HG03103 (cell line): ENCODE results near the gene KMT5C.

Experiments used
- ATAC-seq: cut with Tn5 transposase; IDR thresholded peaks from one replicate; pipeline ENCODE4 v1.9.1; 2021; ENCODE audit warnings: low read depth; ENCODE audit not compliant: unreplicated experiment

The KMT5C gene

DNA sequence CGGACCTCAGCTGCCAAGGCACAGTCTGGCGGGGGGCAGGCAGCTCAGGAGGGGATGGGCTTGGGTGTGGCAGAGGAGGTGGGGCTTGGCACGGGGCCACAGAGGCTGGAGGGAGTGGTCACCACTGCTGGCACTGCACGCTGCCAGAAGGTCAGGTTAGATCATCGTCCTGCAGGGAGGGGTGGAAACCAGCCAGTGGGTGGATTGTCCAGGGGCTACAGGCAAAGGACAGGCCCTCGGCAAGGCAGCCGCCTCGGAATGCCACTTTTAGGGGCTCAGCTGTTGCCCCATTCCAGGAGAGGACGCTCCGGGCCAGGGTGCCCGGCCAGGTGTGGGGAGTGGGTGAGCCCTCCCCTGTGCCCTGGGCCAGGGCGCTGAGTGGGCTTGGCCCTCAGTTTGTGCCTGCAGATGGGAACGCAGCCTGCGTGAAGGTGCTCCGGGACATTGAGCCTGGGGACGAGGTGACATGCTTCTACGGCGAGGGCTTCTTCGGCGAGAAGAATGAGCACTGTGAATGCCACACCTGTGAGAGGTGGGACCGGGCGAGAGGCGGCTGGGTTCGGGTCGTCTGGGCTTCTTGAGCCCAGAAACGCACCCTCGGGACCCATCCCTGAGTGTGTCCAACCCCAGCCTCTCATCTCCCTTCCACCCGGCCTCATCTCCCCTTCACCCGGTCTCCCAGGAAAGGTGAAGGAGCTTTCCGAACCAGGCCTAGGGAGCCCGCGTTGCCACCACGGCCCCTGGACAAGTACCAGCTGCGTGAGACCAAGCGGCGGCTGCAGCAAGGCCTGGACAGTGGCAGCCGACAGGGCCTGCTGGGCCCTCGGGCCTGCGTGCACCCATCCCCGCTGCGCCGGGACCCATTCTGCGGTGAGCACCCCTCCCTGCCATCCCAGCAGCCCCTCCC is 6.4 kb downstream of the KMT5C start:
- ATAC-seq: no peak

DNA sequence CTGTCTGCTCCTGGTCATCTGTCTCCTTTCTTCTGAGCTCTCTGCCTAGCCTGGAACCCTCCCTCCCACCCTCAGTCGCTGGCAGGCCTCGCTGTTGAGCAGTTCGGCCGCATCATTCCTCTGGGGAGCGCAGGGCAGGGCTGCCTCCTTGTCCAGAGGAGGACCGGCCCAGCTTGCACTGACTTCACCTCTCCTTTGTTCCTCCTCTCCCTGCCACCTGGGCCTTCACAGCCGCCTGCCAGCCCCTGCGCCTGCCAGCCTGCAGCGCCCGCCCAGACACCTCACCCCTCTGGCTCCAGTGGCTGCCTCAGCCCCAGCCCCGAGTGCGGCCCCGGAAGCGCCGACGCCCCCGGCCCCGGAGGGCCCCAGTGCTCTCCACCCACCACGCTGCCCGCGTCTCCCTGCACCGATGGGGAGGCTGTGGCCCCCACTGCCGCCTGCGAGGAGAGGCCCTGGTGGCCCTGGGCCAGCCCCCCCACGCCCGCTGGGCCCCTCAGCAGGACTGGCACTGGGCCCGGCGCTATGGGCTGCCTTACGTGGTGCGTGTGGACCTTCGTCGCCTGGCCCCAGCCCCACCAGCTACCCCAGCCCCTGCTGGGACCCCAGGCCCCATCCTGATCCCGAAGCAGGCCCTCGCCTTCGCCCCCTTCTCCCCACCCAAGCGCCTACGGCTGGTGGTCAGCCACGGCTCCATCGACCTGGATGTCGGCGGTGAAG is 7.2 kb downstream of the KMT5C start:
- no peak for ATAC-seq

DNA sequence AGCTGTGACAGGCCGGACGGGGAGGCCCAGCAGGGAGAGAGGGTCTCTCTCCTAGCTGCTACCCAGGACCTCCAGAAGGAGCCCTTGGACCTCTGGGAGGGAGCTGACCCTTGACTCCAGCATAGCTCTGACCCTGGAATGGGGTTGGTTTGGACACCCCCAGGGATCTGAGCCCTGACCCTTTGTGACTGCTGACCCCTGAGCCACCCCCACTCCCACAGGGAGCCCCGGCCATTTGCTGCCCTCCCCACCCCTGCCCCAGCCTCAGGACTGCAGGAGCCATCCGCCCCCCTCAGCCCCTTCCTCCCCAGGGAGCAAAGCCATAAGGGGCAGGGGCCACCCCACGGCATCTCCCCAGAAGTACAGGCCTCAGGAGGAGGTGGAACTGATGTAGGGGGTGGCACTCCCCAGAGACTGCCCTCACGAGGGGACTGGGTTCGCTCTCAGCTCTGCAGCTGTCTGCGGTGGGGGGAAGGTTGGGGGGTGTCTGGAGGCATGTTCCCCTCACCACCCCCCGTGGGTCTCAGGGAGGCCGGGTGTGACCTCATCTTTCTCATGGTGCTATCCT is 7.8 kb downstream of the KMT5C start:
- no peak for ATAC-seq

DNA sequence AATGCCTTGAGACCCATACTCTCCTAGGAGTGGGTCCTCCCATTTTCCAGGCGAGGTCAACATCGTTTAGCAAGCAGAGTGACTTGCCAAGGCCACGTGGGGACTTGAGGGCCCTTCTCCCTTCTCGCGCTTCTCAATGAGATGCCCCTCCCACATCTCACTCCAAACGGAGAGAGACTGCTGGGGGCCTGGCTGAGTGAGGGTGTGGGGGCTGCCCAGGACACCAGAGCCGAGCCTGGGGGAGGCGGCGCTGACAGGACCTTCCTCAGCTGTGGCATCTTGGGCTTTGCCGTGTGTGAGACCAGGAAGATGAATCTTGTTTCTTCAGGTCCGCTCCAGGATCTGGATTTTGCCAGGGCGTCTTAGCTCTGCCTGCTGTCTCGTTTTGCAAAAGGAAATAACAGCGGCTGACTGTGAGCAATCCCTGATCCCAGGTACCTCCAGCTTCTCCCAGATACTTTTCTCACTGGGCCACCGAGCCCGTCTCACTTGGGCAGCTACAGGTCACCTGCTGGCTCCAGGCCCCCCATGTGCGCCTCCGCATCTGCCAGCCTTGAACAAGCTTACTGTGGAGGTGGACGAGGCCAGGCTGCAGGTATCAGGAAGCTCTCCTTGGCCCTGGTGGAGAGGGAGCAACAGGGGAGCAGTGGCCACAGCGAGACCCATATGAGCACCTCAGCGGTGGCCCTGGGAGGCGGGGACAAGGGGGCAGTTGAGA is 8.8 kb downstream of the KMT5C start:
- no peak for ATAC-seq

DNA sequence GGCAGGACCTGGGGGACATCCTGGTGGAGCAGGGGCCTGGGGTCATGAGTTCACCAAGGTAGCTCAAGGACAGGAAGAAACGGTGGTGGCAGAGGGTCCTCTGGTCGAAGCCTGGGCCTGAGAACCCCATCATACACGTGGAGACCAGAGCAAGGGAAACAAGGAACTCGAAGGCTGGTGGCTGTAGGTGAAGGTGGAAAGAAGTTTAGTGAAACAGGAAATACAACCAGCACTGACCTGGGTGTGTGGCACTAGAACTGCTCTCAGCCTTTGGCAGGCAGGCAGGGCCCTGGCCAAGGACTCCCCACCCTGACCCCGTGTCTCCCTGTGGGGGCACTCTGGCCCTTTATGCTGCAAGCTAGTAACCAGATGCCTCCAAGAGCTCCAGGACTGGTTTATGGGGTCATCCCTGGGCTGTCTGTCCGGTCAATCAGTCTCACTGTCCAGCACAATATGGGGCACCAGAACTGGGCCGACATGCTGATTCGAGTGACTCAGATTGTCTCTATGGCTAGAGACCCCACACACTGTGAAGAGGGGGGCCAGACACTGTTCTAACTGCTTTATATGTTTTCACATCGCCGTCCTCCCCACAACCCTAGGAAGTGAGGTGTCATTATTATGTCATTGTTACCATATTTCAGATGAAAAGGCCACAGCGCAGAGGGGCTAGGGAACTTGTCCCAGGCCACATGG is 11.1 kb downstream of the KMT5C start:
- no peak for ATAC-seq

DNA sequence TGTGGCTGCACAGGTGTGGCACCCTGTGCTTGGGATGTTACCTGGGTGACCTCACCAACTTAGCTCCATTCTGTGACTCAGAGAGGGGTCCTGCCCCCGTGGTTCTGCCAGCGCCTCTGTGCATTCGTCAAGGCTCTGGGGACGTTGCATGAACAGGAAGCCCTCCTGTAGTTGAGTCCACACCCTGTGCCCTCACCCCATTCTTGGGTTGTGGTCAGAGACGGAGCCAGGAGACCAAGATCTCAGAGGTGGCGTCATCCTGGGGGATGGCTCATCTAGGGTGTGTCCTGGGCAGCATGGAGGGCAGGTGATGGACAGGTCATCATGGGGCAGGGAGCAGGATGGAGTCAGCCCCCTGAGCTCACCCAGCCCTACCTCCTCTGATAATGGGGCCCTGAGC is 12.4 kb downstream of the KMT5C start:
- ATAC-seq: no peak

DNA sequence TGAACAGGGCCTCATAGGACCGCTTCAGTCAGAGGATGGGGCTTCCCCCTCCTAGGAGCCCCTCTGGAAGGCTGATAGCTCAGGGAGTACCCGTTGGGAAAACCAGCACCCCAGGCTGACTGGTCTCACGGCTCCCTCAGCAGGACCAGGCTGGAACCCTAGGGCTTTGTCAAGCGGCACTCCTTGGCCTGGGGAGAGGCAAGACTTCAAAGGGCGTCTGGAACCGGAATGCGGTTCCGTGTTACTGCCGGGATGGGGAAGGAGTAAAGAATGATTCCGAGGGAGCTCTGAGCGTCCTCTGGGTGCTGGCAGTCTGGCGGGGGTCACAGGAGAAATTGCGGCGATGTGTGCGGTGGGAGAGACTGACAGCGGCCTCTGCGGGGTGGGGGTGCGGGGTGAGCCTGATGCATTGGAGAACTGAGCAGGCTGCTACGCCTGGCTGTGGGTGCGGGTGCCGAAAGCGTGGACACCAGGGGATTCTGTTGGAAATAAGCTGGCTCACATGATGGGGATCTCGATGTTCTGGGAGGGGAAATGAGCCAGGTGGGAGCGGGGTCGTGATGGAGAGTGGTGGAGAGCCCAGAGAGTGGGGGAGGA is 13.0 kb downstream of the KMT5C start:
- no peak for ATAC-seq

DNA sequence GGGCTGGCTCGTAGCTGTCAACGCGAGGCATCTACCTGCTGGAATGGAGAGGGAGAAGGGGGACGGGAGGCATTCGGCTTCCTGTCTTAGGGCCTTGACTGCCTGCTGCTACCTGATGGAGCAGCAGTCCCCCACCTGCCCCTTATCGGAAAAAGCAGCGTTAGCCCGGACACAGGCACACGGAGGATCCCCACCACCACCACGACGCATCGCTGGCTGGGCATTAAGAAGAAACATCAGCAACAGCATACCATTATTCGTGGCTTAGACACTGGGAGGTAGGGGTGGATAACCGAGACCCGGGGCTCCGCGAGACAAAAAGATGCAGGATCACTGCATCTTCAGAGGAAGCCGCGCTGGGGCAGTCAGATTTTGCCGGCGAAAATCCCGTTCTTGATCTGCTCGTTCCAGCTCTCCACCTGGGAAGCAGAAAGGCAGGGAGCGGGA is 13.7 kb downstream of the KMT5C start:
- ATAC-seq: no peak

DNA sequence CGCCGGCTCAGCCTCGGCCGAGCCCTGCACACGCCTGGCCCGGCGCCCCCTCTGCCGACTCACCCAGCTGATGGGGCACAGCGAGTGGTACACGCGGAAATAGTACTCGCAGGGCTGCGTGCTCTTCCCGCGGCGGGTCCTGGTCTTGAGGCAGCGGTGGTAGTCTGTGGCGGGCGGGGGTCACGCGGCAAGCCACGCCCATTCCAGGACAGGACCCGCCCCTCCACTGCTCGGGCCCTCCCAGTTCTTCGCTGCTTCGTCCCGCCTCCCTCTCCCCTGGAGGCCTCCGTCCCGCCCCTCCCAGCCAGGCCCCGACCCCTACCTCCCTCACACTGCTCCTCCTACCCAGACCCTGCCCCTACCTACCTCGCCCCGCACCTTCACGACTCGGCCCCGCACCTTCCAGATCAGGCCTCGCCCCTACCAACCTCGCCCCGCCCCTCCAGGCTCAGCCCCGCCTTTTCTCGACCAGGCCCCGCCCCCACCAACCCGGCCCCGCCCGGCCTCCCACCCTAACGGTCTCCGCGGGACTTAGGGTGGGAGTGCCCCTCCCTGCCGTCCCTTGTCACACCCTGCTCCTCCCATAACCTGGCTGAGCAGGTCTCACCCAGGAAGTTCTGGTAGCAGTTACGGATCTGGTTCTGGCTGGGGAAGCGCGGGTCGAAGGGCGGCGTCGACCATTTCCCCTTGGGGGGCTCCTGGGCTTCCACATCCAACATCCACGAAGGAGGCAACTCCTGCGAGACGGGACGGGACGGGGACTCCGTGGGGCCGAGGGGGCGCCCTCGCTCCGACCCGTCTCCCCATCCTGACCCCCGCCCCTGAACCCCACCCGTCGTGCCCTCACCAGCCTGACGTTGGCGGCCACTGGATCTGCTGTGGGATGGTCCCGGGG is 14.4 kb downstream of the KMT5C start:
- ATAC-seq: no peak

DNA sequence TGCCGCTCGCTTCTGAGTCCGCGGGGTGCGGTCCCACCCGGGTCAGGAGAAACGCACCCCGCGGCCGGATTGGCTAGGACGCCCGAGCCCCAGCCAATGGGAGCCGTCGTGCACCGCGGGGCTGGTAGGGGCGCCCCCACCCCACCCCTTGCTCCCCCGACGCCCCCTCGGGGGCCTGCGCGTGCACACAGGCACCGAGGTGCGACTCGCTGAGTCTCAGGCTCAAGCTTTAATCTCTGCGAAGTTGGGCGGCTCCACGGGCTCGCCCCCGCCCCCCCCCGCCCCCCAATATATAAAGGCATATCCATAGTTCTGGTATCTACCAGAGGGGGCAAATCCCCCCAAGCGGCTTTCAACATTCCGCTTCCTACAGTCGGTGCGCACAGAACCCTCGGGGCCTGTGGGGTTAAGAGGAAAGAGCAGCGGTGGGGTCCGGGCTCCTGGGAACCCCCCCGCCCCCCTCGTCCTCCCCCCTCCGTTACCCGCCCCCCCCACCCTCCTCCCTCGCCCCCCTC is 15.1 kb downstream of the KMT5C start, which contains the start of gene COX6B2:
TSS of gene COX6B2 (minus strand) at position 22 of the 515 bp plus-strand sequence. CDS start 198 bp downstream, outside the sequence.
- ATAC-seq: no peak

DNA sequence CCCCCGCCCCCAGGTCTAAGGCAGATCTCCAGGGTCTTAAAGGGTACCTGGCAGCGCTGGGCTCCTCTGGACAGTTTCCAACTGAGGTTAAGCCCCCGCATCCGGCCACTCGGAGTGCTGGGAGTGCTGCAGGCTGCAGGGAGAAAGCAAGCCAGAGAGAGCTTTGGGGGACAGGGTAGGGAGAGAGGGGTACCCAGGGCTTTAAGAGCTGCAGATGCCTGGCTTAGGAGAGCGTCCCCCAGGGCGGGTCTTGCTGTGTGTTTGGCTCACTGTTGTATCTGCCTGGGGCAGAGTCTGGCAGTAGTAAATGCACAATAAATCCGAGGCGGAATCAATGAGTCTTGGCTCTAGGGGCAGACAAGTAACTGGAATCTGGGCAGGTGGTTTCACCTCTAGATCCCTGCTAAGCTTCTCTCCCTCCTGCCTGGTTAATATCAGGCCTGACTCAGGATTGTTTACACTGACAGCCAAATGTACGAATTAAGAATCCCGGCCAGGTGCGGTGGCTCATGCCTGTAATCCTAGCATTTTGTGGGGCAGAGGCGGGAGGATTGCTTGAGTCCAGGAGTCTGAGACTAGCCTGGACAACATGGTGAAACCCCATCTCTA is 15.6 kb downstream of the KMT5C start:
- ATAC-seq: no peak

DNA sequence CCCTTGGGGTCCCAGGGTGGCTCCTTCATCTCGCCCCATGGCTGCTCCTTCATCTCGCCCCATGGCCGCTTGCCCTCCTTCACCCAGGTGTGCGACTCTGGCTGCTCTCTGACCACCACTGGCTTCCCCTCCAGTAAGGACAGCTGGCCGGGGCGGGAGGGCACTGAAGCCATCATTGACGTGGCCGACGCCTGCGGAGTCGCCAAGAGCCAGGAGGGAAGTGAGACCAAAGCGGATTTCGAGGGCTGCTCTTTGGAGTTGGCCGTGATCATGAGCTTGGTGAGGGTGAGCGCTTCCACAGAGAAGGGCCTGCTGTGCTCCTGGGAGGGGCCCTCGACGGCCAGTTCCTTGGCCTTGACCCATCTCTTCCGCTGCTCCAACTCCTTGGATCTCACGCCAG is 18.8 kb downstream of the KMT5C start:
- ATAC-seq: no peak

DNA sequence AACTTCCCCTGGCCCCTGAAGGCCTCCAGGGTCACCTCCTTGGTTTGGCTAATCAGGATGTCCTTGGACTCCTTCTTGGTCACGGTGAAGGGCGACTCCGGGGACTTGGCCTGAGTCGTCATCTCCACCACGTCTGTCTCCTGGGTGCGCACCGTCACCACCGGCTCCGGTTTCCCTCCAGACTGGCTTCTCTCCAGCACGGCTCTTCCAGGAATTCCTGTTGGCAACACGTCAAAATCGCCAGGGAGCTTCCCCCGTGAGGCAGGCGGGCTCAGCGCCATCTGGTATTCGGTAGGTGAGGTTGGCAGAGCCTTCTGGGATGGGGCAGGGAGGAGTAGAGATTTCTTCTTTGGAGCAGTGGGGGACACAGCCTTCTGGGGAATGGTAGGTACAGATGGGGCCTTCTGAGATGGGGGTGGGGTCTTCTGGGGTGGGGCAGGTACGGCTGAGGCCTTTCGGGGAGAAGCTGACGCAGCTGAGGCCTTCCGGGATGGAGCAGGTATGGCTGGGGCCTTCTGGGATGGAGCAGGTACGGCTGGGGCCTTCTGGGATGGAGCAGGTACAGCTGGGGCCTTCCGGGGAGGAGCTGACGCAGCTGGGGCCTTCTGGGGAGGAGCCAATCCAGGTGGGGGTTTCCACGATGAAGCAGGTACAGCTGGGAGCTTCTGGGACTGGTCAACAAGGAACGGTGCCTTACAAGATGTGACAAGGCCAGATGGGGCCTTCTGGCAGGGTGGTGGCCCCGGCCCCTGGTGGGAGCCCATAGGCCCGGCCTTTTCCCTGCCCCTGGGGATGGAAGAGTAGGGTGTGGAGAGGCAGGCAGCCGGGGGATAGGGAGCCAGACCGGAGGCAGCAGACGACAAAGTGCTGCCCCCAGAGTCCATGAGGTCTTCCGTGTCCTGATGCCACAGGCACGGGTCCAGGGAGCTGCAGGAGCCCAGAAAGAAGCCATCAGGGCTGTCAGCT is 19.6 kb downstream of the KMT5C start:
- no peak for ATAC-seq

DNA sequence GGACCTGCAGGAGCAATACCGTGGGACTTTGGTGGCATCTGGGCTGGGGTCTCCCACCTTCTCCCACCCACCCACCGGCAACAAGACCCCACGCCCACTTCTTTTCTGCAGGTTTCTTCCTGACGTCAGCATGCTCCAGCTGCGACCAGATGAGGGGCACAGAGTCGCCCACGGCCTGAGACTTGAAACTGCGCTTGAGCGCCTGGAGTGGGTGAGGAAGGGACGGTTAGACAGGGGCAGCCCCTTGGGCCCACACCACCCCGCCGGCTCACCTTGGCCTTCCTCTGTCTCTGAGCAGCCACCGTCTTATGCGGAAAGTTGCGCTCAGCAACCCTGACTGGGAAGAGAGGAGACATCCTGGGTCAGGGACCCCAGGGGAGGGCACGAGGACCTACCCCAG is 21.2 kb downstream of the KMT5C start:
- no peak for ATAC-seq

DNA sequence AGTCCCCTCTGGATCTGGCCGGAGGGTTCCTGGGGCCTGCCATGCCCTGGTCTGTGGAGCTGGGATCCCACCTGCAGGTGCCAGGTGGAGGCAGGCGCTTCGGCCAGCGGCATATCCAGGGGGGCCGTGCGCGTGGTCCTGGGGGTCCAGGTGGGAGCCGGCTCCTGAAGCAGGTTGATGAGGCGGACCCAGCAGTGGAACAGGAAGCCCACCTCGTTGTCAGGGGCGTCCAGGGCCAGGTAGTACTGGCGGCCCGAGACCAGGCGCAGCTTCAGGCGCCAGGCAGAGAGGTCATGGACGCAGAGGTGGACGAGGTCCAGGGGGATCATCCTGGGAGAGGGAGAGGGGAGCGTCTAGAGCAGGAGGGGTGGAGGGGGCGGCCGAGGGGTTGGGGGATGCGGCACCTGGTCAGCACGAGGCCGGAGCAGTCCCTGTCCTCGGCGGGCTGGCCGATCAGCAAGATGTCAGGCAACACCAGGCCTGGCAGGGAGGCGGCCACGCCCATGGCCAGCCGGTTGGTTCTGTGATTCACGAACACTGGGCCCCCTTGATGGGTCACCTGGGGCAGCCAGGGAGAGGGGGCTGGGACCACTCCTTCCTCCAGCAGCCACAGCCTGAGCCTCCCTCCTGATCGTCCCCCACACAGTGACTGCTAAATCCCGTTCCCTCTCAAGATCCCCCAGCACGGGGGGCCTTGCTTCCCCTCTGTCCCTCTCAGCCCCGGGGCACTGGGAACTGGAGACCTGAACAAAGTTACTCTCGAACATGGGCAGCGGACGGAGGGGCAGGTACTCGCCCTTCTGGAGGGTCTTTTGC is 22.7 kb downstream of the KMT5C start:
- no peak for ATAC-seq
